ENCODE measurements around the gene RNF149.

GRCh38 chr2:101297383-101297782, 11.1 kb downstream of the RNF149 start:
- TF ChIP-seq POLR2A (IDR thresholded peaks at IDR 0.05) (no peak), CTCF (IDR thresholded peaks at IDR 0.05) (no peak)

Measured in ovary (tissue), 3 donors.